ENCODE data around the gene TRAIP. TPM values are rescaled to one million over a fixed set of nuclear protein-coding genes. Genes with fewer than 3 reads are reported as not detected.

Gene TRAIP
- total RNA-seq, 8 experiments from 2014 or later = 0.66 to 15.3 (median 3.7) TPM

GRCh38 chr3:49804141-49805041 is 52.0 kb downstream of the TRAIP start:
- Histone ChIP-seq H3K27ac (no peak overlapping the region), H3K4me1 (replicated peaks in 1 of 2) (peaks cover 26 to 38% of the 10 kb centered on the region in 2 donors), H3K4me3 (peak overlapping the region in 1 of 5 donors; percentile 84)
- no peak for ATAC-seq (replicated peaks in 6 of 8)
- WGBS, 10 experiments = 40 to 91% (median 79%) methylated on average over 1 to 8 of the region's 26 CpGs; no CpG with 5 or more reads in 6 of the 10 experiments
- in situ Hi-C loops (cut with MboI; ENCODE audit: low pct_unique_long_range_greater_than_20kb in 2 of 9, low sequenced_read_pairs in 9 of 9, unreplicated experiment in 9 of 9) = loop anchor here in 1 of 9 experiments (25.0 kb wide), 1 partner anchor 108 kb away; the partner anchor contains the start of gene MST1R

DNA sequence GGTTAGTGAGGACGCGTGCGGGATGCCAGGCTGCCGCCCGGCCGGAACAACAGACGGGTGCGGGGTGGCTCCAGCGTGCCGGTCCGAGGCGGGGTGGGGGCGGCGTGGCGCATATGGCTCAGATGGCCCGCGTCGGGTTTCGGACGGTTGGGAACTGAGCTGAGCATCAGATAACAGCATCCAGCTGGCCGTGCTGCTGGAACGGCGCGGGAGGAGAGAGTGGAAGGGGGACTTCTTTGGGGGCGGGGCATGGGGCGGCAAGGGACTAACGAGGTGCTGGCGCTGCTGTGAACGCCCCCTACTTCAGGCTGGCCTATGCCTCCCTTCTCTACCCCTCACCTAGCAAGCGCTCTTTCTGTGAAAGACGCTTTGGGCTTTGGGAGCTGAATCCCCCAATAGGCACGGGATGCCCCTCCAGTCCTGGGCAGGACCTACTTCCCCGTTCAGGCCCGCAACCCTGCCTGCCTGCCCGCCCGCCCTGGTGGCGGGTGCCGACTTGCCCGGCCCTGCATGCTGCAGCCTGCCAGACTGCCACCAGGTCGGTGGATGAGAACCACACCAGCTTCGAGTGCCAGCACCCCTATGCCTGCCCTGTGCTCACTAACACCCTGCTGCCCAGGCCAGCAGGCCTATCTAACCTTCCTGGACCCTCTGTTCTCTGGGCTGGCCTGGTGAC is 52.8 kb downstream of the TRAIP start:
- 0% methylated on average over 4 of the region's 41 CpGs; no CpG with 5 or more reads in 9 of the 10 experiments for WGBS, 10 experiments
- in situ Hi-C loops (cut with MboI; ENCODE audit: low pct_unique_long_range_greater_than_20kb in 2 of 9, low sequenced_read_pairs in 9 of 9, unreplicated experiment in 9 of 9) = loop anchor here in 1 of 9 experiments (25.0 kb wide), 1 partner anchor 109 kb away; the partner anchor contains the start of gene MST1R

GRCh38 chr3:49802719-49803464 is 53.5 kb downstream of the TRAIP start, which contains the start of gene INKA1:
Gene INKA1 (plus strand): TSS chr3:49803261. CDS start chr3:49803393, 132 bp downstream.
- H3K27ac ChIP-seq = peak within 1 kb of the TSS; percentile 65 to 75
- in situ Hi-C loops (cut with MboI; ENCODE audit: low pct_unique_long_range_greater_than_20kb in 2 of 9, low sequenced_read_pairs in 9 of 9, unreplicated experiment in 9 of 9) = loop anchor here in 1 of 9 experiments (25.0 kb wide), 1 partner anchor 109 kb away; the partner anchor contains the start of gene MST1R
- 0 to 3% (median 0%) methylated on average over 1 to 6 of the region's 71 CpGs; no CpG with 5 or more reads in 6 of the 10 experiments for WGBS, 10 experiments

More for the DNA sequence above, 52.8 kb downstream of the TRAIP start:
- Histone ChIP-seq H3K4me3 (peak overlapping the region; percentile 55 to 90 (median 81)), H3K27ac (peak overlapping the region; percentile 65 to 75), H3K4me1 (replicated peaks in 1 of 2) (peaks cover 26 to 38% of the 10 kb centered on the region in 2 donors)
- peak in 4 of 8 experiments; percentile 18 to 54 (median 36) for ATAC-seq (replicated peaks in 6 of 8)

DNA sequence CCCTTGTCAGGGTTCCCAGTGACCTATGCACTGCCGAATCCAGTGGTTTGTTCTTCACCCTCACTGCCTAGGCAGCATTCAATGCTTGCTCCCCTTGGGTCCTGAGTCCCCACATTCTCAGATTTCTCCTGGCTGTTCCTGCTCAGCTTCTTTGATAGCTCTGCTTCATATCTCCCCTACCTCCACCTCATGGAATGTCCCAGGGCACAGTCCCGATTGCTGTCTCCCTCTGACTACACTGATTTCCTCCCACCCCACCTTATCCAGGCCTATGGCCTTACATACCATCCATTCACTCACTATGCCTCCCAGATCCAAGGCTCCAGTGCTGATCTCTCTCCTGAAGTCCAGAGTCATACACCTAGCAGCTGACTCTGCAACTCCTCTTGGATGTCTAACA is 55.2 kb downstream of the TRAIP start:
- no peak for ATAC-seq (replicated peaks in 6 of 8)
- WGBS, 10 experiments = 100% methylated on average over 1 to 2 of the region's 2 CpGs; no CpG with 5 or more reads in 5 of the 10 experiments
- Histone ChIP-seq H3K27ac (no peak overlapping the region), H3K4me1 (replicated peaks in 1 of 2) (peaks cover 19 to 26% of the 10 kb centered on the region in 2 donors), H3K4me3 (no peak overlapping the region)
- in situ Hi-C loops (cut with MboI; ENCODE audit: low pct_unique_long_range_greater_than_20kb in 2 of 9, low sequenced_read_pairs in 9 of 9, unreplicated experiment in 9 of 9) = loop anchor here in 1 of 9 experiments (25.0 kb wide), 1 partner anchor 111 kb away; the partner anchor contains the start of gene MST1R

More at GRCh38 chr3:49802719-49803464, 53.5 kb downstream of the TRAIP start, which contains the start of gene INKA1:
- Histone ChIP-seq H3K4me3 (peak within 1 kb of the TSS; percentile 55 to 90 (median 81)), H3K4me1 (replicated peaks in 1 of 2) (peaks cover 26 to 38% of the 10 kb centered on the region in 2 donors)
- peak; percentile 70 to 87 (median 81) for ATAC-seq (replicated peaks in 6 of 8)

- WGBS, 10 experiments = 20 to 83% (median 80%) methylated on average over 1 to 3 of the region's 4 CpGs; no CpG with 5 or more reads in 5 of the 10 experiments
- H3K27ac ChIP-seq = no peak within 1 kb of the TSS
- in situ Hi-C loops (cut with MboI; ENCODE audit: low pct_unique_long_range_greater_than_20kb in 2 of 9, low sequenced_read_pairs in 9 of 9, unreplicated experiment in 9 of 9) = loop anchor here in 1 of 9 experiments (25.0 kb wide), 1 partner anchor 113 kb away; the partner anchor contains the start of gene MST1R
- H3K4me1 ChIP-seq (replicated peaks in 1 of 2) = peaks cover 5 to 12% of the 10 kb centered on the region in 2 donors
- ATAC-seq (replicated peaks in 6 of 8) = peak in 2 of 8 experiments; percentile 36 to 46
- no peak within 1 kb of the TSS for H3K4me3 ChIP-seq
Observed at GRCh38 chr3:49799761-49800160, 56.6 kb downstream of the TRAIP start, which contains the start of gene CDHR4. Gene CDHR4 (minus strand): TSS chr3:49799873. CDS start chr3:49799812, 61 bp downstream.

DNA sequence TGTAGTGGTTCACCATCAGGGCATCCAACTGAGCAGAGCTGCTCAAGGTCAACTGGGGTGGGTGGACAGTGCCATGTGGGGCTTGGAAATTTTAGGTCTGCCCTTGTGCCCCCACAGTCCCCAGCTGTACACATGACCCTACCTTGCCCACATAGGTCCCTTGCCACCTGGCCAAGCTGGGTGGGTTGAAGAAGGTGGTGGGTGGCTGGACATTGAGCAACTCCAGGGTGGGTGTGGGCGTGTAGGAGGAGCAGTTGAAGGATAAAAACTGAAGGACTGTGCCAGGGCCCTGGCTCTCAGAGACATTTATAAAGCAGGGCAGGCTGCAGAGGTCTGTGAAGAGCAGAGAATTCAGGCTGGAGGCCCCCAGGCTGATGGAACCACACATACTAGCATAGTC is 57.3 kb downstream of the TRAIP start:
- ATAC-seq (replicated peaks in 6 of 8) = no peak
- Histone ChIP-seq H3K4me1 (replicated peaks in 1 of 2) (peaks cover 4 to 6% of the 10 kb centered on the region in 2 donors), H3K27ac (no peak overlapping the region), H3K4me3 (no peak overlapping the region)
- in situ Hi-C loops (cut with MboI; ENCODE audit: low pct_unique_long_range_greater_than_20kb in 2 of 9, low sequenced_read_pairs in 9 of 9, unreplicated experiment in 9 of 9) = no loop called here
- WGBS, 10 experiments = 17% methylated on average over 1 of the region's 1 CpG; no CpG with 5 or more reads in 9 of the 10 experiments

- ATAC-seq (replicated peaks in 6 of 8) = no peak
- in situ Hi-C loops (cut with MboI; ENCODE audit: low pct_unique_long_range_greater_than_20kb in 2 of 9, low sequenced_read_pairs in 9 of 9, unreplicated experiment in 9 of 9) = no loop called here
- Histone ChIP-seq H3K4me1 (replicated peaks in 1 of 2) (peaks cover 12 to 16% of the 10 kb centered on the region in 2 donors), H3K4me3 (no peak overlapping the region), H3K27ac (no peak overlapping the region)
- WGBS, 10 experiments = 57 to 86% (median 86%) methylated on average over 2 to 5 of the region's 24 CpGs; no CpG with 5 or more reads in 7 of the 10 experiments
Observed at GRCh38 chr3:49794926-49795905, 61.1 kb downstream of the TRAIP start.

DNA sequence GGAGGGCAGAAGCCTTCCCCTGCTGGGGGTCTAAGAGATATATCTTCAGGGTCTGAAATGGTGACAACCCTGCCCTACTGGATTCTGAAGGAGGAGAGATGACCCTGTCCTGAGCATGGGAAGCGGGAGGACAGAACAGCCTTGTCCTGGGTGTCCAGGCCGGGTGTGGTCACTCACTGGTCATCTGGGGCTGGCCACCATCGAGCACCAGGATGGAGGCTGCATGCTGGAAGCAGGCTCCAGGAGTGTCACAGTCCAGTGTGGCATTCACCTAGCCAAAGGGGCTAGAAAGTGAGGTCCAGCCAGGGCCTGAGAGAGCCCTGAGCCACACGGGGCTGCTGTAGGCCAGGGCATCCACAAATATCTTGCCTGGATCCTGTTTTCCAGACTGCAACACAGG is 61.9 kb downstream of the TRAIP start:
- Histone ChIP-seq H3K27ac (no peak overlapping the region), H3K4me1 (replicated peaks in 1 of 2) (peaks cover 17 to 19% of the 10 kb centered on the region in 2 donors), H3K4me3 (no peak overlapping the region)
- in situ Hi-C loops (cut with MboI; ENCODE audit: low pct_unique_long_range_greater_than_20kb in 2 of 9, low sequenced_read_pairs in 9 of 9, unreplicated experiment in 9 of 9) = no loop called here
- no peak for ATAC-seq (replicated peaks in 6 of 8)
- 20 to 100% (median 60%) methylated on average over 1 to 2 of the region's 4 CpGs; no CpG with 5 or more reads in 6 of the 10 experiments for WGBS, 10 experiments

GRCh38 chr3:49793486-49794085 is 62.8 kb downstream of the TRAIP start:
- no peak overlapping the region for H3K4me3 ChIP-seq
- peaks cover 17 to 19% of the 10 kb centered on the region in 2 donors for H3K4me1 ChIP-seq (replicated peaks in 1 of 2)
- 50 to 100% (median 80%) methylated on average over 1 to 12 of the region's 13 CpGs; no CpG with 5 or more reads in 3 of the 10 experiments for WGBS, 10 experiments
- in situ Hi-C loops (cut with MboI; ENCODE audit: low pct_unique_long_range_greater_than_20kb in 2 of 9, low sequenced_read_pairs in 9 of 9, unreplicated experiment in 9 of 9) = no loop called here
- no peak for ATAC-seq (replicated peaks in 6 of 8)
- H3K27ac ChIP-seq = no peak overlapping the region

GRCh38 chr3:49792371-49793150 is 63.8 kb downstream of the TRAIP start:
- in situ Hi-C loops (cut with MboI; ENCODE audit: low pct_unique_long_range_greater_than_20kb in 2 of 9, low sequenced_read_pairs in 9 of 9, unreplicated experiment in 9 of 9) = no loop called here
- 27 to 90% (median 63%) methylated on average over 1 to 3 of the region's 10 CpGs; no CpG with 5 or more reads in 4 of the 10 experiments for WGBS, 10 experiments
- Histone ChIP-seq H3K4me1 (replicated peaks in 1 of 2) (peaks cover 17 to 19% of the 10 kb centered on the region in 2 donors), H3K4me3 (no peak overlapping the region), H3K27ac (no peak overlapping the region)
- no peak for ATAC-seq (replicated peaks in 6 of 8)

Measured in motor neuron (in vitro differentiated cells).